ENCODE data around the gene IGF2. TPM values are rescaled to one million over a fixed set of nuclear protein-coding genes. Genes with fewer than 3 reads are reported as not detected.

Gene IGF2
- total RNA-seq, 1 experiment from 2014 or later: 0.24 TPM

DNA sequence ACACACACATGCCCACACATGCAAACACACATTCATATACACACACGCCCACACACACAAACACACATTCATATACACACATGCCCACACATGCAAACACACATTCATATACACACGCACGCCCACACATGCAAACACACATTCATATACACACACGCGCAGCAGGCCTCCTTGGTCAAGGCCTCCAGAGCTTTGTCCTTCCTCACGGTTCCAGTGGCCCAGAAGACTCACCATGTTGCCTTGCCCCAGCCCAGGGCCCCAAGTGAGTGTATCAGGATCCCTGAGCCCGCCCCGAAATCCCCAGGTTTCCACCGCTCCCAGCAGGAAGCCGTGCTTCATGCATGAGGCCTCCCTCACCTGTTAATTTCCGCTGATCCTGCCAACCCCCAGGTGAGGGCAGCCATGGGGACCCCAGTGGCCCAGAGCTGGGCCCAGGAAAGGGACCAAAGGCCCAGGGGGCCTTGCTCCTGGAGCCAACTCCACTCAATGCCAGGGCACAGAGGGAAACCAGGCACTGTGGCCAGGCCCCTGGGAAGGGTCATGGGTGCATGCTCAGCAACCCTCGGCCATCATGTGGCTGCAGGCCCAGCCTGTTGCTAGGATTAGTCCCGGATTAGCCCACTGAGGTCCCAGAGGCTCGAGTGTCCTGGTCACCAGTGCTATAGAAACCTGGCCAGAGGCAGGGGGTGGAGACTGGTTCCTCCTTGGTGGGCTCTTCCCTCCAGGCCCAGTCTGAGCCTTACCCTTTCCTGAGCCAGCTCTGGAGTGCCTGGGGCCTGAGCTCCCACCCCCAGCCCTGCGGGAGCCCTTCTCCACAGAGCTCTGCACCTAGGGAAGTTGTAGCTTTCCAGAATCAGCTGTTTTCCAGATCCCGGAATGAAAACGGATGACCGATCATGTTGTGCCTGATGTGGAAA is 34.4 kb downstream of the IGF2 start:
- no peak for DNase-seq (ENCODE audit: low read depth)

DNA sequence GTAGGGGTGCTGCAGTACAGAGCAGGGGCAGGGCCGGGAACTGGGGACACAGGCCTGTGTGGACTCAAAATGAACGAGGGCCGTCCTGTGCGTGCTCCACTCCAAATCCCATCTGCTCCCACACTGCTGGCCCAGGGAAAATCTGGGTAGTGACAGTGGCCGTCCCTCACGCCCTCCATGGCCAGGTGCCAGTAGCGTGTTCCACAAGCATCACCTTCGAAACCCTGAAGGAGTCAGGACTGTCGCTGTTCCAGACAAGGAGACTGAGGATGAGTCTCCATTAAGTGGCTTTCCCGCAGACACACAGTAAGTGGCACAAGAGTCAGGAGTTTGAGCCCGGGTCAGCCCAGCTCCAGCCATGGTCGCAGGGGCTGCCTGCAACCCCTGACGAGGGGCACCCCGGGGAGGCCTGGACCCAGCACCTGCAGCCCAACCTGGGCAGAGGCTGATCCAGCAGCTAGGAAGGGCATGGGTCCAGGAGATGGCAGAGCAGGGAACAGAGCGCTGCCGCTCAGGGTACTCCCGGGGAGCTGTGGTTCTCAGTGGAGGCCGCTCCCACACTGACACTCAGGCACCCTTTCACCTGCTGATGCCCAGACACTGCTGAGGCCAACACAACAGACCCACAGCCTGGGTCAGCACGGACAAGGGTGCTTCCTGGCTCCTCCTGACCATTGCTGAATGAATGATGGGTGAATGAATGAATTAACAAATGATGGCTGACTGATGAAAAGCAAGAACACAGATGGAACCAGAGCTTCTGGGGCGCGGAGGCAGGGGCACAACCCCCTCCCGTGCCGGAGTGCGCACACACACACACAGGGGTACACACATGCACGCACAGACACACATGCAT is 35.3 kb downstream of the IGF2 start:
- no peak for DNase-seq (ENCODE audit: low read depth)

DNA sequence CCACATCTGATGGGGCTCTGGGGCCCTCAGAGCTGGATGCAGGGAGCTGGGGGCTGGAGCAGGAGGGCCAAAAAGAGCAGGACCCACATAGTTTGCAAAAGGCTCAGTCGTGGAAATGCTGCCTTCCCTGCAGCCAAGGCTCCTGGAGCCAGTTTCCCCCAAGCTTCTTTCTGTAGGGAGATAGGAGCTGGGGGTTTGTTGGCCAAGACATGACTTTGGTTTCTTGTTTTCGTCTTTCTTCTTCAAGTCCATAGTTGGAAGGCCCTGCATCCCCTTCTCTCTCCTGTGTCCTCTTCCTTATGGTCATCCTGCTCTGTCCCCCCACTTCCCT is 36.3 kb downstream of the IGF2 start:
- no peak for DNase-seq (ENCODE audit: low read depth)

DNA sequence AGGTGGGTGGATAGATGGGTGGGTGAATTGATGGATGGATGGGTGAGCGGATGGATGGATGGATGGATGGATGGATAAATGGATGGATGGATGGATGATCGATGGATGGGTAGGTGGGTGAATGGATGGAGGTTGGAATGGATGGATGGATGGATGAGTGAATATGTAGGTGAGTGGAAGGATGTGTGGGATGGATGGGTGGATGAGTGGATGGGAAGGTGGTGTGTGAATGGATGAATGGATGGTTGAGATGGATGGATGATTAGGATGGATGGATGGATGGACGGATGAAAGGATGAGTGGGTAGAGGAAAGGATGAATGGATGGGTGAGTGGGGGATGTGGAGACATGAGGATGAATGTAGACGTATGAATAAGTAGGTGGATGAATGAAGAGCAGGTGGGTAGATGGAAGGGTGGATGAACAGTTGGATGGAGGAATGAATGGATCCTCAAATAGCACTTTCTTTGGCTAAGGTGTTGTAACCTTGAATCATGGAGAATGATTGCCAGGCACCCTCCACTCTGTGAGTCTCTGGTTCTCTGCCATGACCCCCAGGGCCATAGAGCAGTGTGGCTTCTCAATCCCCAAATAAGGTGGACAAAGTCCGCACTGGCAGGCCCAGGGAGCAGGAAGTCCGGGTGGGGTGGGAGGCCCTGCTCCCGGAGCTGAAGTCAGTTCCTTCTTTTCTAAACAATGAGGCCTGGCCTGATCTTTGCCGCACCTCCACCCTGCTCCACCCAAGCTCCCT is 36.9 kb downstream of the IGF2 start:
- no peak for DNase-seq (ENCODE audit: low read depth)

DNA sequence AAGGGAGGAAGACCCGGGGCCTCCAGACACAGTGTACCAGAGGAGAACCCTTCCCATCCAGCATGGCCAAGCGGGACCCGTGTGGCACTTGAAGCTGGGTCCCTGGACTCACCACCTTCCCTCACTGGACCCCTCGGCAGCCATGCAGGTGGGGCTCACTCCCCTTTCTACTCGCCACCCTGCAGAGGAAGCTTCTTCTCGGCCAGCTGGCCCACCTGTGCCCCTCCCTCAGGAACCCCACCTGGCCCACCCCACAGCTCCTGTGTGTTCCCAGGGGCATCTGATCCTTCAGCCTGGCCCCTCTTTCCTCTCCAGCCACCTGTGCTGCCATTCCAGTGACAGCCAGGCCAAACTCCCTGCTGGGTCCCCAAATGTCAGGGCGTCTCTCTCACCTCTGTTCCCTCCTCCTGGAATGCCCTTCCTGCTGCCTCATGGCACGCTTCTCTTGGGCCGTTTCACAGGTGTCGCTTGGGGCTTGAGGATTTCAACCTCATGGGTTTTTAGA is 38.0 kb downstream of the IGF2 start:
- DNase-seq (ENCODE audit: low read depth): no peak

DNA sequence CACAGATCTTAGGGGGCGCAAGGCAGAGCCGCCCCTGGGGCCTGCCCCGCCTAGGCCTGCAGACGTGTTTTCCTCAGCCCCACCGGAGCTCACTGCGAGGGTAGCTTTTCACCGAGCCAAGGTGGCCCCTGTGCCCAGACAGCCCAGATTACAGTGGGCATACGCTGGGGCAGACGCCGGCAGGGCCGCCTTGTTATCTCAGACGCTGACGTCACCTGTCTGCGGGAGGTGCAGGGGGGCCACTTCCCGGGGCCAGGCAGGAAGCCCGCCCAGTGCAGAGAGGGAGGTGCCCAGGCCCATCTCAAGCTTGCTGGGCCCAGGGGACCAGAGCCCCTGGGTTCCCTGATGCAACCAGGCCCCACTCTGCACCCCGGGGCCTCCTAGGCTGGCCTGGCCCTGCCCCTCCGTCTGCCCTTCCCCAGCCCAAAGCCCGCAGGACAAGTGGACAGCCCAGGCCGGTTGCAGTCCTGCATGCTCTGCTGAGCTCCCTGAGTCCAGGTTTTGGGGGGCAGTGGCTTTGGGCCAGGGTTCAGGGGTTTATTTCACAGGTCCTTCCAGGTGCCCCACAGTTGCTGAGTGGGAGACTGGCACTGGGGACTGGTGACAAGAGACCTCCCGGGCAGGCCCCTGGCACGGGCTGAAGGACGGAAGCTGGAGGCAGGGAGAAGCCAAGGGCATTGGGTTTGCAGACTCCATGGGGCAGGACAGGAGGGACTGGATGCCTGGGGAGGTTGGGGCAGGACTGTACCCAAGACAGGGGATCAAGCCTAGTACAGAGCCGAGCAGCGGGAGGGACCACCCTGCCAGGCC is 38.6 kb downstream of the IGF2 start:
- DNase-seq (ENCODE audit: low read depth): peak; percentile 15

DNA sequence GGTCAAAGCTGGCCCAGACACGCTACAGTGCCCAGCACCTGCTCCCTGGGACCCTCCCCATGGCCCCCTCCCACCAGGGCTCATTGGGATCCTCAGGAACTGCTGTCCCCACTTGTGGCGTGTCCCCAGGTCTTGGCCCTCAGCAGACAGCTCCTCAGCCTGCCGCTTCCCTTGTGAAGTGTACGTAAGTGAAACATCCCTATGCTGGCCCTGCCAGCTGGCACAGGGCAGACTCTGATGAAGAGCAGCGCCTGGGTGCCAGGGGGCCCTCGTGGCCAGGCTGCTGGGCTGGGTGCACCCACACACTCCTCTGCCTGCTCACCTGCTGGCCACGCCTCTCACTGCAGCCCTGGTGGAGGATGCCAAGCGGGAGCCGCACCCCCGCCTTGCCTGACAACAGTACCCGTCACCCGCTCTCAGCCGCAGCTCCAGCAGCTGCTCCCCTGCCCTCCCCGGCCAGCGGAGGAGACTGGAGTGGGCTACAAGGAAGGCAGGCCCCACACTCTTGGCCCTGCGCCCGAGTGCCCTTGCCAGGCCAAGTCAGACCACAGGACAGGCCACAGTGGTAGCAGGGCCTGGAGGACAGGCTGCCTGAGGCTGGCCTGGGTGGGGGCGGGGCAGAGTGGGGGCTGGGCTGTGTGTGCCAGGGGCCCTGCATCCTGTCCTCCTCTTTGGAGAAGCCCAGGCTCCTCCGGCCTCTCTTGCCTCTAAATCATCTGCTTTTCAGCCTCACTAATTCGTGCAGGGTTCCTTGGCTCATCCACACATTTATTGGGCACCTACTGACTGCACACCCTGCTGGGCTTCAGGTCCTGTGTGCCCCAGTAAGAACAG is 39.5 kb downstream of the IGF2 start:
- no peak for DNase-seq (ENCODE audit: low read depth)

DNA sequence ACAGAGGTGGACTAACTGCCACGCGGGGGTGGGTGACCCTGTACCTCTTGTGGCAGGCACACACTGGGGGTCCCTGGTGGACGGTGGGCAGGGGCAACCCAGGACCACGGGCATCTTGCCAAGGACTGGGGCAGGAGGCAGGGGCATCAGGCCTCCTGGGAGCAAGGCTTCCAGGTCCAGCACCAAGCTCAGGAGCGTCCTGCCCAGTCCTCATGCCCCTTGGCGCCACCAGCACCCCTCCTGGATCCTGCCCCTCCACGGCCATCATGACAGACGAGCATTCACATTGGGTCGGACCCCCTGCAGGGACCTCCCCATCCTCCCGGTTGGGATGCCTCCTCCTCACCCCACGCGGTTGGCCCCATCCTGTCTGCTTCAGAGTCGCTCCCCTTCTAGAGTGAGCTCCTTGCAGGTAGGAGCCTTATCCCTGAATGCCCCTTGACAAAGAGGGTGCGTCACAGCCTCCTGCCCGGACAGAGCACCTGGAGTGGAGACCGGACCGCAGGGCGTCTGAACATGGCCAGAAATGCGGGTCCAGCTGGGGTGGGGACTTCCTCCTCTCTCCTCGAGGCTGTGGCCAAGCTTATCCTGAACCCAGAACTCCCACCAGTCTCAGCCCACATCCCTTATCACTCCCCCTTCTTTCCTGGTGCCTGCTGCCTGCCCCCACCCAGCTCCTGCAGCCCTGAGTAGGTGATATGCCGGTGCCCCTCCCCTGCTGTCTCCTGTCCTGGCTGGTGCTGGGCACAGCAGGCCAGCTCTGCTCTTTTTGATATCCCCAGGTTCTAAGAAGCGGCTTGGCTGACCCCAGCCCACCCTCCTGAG is 40.3 kb downstream of the IGF2 start:
- DNase-seq (ENCODE audit: low read depth): no peak

DNA sequence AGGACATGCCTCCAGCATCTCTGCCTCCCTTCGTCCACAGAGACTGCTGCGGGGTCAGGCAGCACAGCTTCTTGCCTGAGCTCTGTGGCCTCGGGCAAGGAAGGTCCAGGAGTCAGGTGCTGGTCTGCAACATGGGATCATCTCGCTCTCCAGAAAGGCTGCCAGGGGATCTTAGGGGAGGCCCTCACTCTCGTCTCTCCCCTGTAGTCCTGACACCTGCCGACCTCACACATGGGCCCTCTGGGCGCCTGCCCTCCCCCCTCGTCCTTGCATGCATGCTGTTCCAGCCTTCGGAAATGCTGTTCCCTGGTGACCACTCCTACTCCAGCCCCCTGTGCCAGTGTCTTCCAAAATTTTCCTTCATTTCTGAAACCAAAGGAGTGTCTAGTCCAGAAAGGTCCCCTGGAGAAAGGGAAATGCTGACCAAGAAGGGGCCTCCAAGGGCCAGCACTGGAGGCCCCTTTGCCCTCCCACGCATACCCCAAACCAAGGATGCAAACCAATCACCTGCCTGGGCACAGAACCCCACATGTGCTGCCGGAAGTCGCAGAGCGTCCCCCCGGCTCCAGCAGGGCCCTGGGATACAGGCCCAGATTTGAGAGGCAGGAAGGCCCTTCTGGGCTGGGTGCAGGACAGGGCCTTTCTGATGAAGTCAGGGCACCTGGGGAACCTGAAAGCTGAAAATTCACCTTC is 41.0 kb downstream of the IGF2 start:
- DNase-seq (ENCODE audit: low read depth): no peak

DNA sequence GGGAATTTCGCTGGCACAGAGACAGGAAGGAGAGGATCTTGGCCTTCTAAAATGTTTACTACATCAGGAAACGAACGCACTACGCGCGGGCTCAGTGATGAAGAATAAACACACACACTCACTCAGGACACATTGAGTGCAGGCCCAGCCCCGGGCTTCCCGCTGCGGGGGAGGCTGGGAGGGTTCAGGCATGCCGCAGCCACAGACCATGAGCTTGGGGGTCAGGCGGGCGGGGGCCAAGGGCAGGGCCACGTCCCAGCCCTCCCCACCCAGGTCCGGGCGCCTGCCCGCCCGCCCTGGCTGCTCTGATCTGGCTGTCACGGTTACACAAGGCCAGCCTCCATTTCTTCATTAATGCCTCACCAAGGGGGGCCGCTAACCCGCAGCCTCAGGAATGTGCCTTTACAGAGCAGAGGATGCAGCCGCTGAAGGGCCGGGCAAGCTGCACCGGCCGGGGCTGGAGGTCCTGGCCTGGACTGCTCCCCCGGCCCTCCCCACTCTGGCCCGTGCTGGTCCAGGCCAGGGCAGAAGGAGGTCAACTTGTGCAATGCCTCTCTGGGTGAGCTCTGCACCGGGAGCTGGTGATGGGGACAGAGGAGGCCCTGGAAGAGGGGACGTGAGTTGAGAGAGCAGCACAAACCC is 41.7 kb downstream of the IGF2 start:
- no peak for DNase-seq (ENCODE audit: low read depth)

DNA sequence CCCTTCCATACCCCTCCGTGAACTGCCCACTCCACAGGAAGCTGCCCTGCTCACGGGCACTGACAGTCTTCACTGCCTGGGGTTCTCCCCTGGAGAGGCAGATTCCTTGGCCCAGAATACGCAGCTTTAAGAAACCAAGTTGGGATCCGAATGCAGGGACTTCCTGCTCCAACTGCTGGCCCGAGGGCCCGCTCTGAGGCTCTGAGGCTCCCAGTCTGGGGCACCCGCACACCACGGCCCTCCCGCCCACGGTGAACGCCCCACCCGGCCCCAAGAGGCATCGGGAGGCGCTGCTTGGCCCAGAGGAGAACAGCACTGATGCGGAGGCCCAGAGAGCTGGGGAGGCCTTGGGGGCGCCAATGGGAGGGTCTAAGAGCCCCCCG is 42.3 kb downstream of the IGF2 start:
- no peak for DNase-seq (ENCODE audit: low read depth)

DNA sequence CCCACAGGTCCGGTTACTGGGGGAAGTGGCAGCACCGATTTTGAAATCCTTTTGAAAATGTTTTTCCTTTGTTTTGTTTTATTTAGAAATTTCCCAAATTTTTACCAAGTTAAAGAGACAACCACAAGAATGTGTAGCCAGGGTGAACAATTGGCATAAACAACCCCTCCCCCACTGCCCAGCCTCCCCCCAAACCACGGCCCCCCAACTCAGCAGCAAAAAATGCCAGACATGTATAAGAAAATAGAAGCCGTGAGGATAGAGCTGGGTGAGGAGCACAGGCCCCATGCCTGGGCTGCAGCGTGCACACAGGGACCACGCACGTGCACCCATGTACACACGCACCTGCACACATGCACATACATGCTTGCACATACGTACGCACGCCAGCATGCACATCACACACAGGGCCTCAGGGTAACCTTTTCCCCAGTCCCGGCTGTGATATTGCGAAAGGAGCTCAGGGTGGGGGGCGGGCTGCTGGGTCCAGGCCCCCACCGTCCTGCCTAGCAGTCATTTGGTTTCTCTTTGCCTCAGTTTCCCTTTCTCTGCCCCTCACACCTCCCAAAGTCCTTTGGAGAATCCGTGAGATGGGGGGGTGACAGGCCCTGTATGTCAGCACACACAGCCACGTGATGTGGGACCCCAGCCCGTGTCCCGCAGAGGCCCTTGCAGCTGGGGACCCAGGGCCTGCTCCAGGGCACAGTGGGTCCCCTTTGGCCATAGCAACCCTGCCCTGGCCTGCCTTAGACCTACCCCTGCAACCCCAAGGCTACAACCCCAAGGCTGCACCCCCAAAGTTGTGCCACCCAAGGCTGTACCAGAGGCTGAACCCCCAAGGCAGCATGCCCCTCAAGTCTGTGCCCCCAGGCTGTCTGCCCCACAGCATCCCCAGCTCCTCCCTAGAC is 42.9 kb downstream of the IGF2 start:
- DNase-seq (ENCODE audit: low read depth): no peak

DNA sequence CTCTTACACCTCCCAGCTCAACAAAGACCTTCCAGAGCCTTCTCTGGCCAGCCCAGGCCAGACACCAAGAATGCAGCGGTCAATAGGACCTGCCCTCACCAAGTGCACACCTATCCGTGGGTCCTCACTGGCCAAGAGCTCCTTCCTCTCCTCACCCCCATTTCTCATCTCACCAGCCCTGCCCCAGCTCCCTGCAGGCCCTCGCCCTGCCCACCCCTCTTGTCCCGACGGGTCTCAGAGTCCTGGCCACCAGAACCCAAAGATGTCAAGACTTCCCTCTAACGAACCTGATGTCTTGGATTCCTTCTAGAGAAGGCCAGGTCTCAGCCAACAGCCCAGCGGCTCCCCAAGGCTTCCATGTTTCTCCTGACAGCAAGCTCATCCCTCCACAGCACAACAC is 43.6 kb downstream of the IGF2 start:
- no peak for DNase-seq (ENCODE audit: low read depth)

DNA sequence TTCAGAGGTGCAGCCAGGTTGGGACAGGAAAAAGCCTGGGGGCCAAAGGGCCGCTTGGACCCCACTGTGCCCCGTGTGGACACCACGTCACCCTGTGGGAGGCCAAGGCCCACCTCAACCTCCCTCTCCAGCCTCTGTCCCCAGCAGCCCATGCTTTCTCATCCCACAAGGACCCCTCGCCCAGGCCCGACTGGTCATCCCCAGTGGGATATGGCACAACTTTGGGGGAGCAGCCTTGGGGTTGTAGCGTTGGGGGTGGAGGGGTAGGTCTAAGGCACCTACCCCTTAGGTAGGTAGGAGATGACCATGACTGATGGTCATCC is 44.0 kb downstream of the IGF2 start:
- no peak for DNase-seq (ENCODE audit: low read depth)

DNA sequence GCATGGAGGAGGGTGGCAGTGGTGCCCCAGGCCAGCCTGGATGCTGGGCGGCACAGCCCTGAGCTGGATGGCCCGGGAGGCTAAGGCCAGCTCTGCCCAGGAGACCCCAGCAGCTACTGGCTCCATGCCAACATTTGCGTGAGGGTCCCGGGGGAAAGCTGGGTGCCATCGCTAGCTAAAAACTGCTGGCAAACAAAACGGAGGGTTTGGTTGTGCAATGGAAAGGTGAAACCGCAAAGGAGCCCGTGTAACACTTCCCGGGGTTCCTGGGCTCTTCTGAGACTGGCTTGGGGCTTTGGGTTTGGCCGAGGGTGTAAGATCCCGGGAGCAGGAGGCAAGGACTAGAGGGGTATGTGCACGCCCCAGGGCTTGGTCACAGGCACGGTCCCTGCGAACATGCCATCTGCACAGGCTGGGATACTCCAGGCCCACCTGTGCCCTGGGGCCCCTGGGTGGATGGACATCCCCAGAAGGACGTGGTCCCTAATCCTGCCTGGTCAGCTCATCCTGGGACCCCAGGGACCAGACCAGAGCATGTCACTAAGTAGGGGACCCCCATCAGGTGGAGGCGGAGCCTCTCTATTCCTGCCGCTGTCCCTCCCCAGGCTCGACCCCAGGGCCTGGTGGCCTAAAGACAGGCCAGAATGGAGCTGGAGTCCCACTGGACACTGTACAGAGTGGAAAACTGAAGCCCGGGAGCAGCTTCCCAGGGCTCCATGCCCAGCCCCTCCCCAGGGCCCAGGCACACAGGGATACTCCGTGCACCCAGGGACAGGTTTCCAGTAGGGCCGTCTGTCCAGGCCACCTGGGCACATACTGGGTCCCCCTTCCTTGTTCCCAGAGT is 44.6 kb downstream of the IGF2 start:
- no peak for DNase-seq (ENCODE audit: low read depth)
